Measurements from ENCODE around the gene NFIB. TPM values are rescaled to one million over a fixed set of nuclear protein-coding genes. Genes with fewer than 3 reads are reported as not detected.

NFIB gene
- total RNA-seq, 1 experiment from 2014 or later = 12.5 TPM

- no peak for TF ChIP-seq GRHL2 (CRISPR knock-in tag; IDR thresholded peaks at IDR 0.05; ENCODE audit: insufficient replicate concordance, severe bottlenecking)
Observed at GRCh38 chr9:14131356-14132088, 182.4 kb downstream of the NFIB start (continued).

DNA sequence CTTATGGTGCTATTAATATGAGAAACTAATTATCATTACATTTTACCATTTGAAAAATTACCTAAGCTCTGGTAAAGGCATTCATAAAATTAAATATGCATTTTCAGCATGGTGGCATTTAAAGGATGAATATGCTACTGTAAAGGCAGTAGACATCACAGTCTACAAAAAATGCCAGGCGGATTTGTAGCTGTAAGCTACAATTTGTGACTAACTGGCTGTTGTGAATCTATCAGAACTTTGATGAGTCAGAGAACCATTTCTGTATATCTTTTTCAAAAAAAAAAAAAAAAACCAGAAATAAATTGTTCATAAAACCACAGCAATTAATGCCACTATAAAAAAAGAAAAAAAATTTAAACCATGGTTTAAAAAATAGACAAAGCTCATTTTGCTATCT, 186.3 kb downstream of the NFIB start:
- ChIA-PET CTCF (interaction anchor here (0.6 kb wide), 1 partner anchor 94 kb away, joined by 3 read pairs; no protein-coding TSS in a partner anchor), POLR2A (interaction anchor here (0.6 kb wide), 1 partner anchor 20 kb away, joined by 3 read pairs; no protein-coding TSS in a partner anchor)
- no peak overlapping the region for H3K27ac Mint-ChIP-seq
- H3K4me1 Mint-ChIP-seq = no peaks in the 10 kb centered on the region
- ATAC-seq = no peak
- no peak for DNase-seq (ENCODE audit: low spot score)
- no peak overlapping the region for H3K4me3 Mint-ChIP-seq
- no peaks in the 10 kb centered on the region for H3K9me3 Mint-ChIP-seq
- TF ChIP-seq, protein P1, sequence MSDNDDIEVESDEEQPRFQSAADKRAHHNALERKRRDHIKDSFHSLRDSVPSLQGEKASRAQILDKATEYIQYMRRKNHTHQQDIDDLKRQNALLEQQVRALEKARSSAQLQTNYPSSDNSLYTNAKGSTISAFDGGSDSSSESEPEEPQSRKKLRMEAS (CRISPR knock-in tag; IDR thresholded peaks at IDR 0.05) = no peak
- TF ChIP-seq ZNF138 (CRISPR knock-in tag; conservative IDR thresholded peaks at IDR 0.05) (no peak), TEAD1 (CRISPR knock-in tag; IDR thresholded peaks at IDR 0.05) (no peak), ZNF425 (CRISPR knock-in tag; conservative IDR thresholded peaks at IDR 0.05) (no peak), ZNF396 (CRISPR knock-in tag; IDR thresholded peaks at IDR 0.05; ENCODE audit: borderline replicate concordance) (no peak), NFYB (CRISPR knock-in tag; conservative IDR thresholded peaks at IDR 0.05; ENCODE audit: low read depth) (no peak)
- TF ChIP-seq, protein P2, sequence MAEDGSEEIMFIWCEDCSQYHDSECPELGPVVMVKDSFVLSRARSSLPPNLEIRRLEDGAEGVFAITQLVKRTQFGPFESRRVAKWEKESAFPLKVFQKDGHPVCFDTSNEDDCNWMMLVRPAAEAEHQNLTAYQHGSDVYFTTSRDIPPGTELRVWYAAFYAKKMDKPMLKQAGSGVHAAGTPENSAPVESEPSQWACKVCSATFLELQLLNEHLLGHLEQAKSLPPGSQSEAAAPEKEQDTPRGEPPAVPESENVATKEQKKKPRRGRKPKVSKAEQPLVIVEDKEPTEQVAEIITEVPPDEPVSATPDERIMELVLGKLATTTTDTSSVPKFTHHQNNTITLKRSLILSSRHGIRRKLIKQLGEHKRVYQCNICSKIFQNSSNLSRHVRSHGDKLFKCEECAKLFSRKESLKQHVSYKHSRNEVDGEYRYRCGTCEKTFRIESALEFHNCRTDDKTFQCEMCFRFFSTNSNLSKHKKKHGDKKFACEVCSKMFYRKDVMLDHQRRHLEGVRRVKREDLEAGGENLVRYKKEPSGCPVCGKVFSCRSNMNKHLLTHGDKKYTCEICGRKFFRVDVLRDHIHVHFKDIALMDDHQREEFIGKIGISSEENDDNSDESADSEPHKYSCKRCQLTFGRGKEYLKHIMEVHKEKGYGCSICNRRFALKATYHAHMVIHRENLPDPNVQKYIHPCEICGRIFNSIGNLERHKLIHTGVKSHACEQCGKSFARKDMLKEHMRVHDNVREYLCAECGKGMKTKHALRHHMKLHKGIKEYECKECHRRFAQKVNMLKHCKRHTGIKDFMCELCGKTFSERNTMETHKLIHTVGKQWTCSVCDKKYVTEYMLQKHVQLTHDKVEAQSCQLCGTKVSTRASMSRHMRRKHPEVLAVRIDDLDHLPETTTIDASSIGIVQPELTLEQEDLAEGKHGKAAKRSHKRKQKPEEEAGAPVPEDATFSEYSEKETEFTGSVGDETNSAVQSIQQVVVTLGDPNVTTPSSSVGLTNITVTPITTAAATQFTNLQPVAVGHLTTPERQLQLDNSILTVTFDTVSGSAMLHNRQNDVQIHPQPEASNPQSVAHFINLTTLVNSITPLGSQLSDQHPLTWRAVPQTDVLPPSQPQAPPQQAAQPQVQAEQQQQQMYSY (CRISPR knock-in tag; IDR thresholded peaks at IDR 0.05) = no peak
- H3K27me3 Mint-ChIP-seq (ENCODE audit: low read depth) = no peaks in the 10 kb centered on the region
- no peaks in the 10 kb centered on the region for H3K36me3 Mint-ChIP-seq

DNA sequence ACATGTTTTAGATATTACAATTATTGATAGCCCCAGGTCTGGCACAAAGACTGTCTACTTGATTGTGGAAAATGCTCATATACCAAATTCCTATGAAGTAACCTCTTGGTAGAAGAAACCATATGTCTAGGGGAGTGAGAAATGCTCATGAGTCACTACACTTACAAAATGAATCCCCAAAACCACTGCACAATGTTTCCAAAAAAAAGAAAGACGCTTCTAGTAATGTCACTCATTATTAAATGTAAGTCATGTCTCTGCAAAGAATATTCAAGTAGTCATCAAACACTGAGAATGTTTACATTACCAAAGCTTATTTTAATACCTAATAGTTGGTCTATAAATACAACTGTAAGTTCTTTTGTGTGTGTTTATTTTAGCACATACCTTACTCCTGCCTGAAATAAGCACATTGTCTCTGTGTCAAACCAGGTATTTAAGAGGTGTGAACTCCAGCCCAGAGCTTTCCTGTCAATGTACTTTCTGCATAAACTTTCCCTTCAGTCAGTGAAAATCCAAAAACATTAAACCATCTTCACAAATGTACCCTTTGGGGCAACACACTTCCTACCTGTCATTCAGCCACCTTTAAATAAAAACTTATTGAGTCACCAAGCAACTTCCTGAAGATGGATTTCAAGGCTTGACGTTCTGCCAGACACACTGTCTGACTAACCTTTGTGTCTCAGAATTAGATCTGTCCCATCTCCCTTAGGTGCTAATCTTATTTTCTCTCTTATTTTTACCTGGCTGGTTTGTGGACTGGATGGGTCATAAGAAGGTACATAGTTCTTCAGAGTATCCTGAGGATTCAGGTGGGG, 194.0 kb downstream of the NFIB start:
- Mint-ChIP-seq H3K36me3 (peaks cover 6% of the 10 kb centered on the region; the same call in 1 of the 2 replicates), H3K27ac (peak overlapping the region; percentile 13), H3K4me1 (peaks cover 19% of the 10 kb centered on the region), H3K27me3 (ENCODE audit: low read depth) (no peaks in the 10 kb centered on the region), H3K4me3 (no peak overlapping the region), H3K9me3 (no peaks in the 10 kb centered on the region)
- ATAC-seq (no peak), DNase-seq (ENCODE audit: low spot score) (no peak)
- ChIA-PET POLR2A (interaction anchor here (0.5 kb wide), 1 partner anchor 321 kb away, joined by 3 read pairs; no protein-coding TSS in a partner anchor), CTCF (interaction anchor here (1.2 kb wide), 1 partner anchor 17 kb away, joined by 4 read pairs; no protein-coding TSS in a partner anchor)
- no peak for TF ChIP-seq ZNF423 (CRISPR knock-in tag; IDR thresholded peaks at IDR 0.05)
- TF ChIP-seq ELF4 (CRISPR knock-in tag; IDR thresholded peaks at IDR 0.05; ENCODE audit: low read depth) = no peak
- TF ChIP-seq, protein P3, sequence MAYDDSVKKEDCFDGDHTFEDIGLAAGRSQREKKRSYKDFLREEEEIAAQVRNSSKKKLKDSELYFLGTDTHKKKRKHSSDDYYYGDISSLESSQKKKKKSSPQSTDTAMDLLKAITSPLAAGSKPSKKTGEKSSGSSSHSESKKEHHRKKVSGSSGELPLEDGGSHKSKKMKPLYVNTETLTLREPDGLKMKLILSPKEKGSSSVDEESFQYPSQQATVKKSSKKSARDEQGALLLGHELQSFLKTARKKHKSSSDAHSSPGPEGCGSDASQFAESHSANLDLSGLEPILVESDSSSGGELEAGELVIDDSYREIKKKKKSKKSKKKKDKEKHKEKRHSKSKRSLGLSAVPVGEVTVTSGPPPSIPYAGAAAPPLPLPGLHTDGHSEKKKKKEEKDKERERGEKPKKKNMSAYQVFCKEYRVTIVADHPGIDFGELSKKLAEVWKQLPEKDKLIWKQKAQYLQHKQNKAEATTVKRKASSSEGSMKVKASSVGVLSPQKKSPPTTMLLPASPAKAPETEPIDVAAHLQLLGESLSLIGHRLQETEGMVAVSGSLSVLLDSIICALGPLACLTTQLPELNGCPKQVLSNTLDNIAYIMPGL (CRISPR knock-in tag; IDR thresholded peaks at IDR 0.05) = no peak
- TF ChIP-seq ATF2 (CRISPR knock-in tag; IDR thresholded peaks at IDR 0.05; ENCODE audit: borderline replicate concordance, low read depth) = no peak
- no peak for TF ChIP-seq KAT7 (CRISPR knock-in tag; IDR thresholded peaks at IDR 0.05; ENCODE audit: borderline replicate concordance)
- TF ChIP-seq CTCF (IDR thresholded peaks at IDR 0.05) = no peak
- TF ChIP-seq ZNF138 (CRISPR knock-in tag; conservative IDR thresholded peaks at IDR 0.05) = no peak
- TF ChIP-seq ZNF512 (CRISPR knock-in tag; IDR thresholded peaks at IDR 0.05; ENCODE audit: borderline replicate concordance) = no peak
